HT-29 (cell line): ENCODE results near the gene CAND2. TPM values are rescaled to one million over a fixed set of nuclear protein-coding genes. Genes with fewer than 3 reads are reported as not detected.
A peak's percentile ranks its signal among the peaks of the same experiment; 100 is the strongest.

Source experiments
- DNase-seq: peaks from one replicate; pipeline ENCODE4 v3.0.0-alpha.2; 2015; ENCODE audit warnings: low spot score
- total RNA-seq: library from RNA; depleted of rRNA; stranded (reverse); fragments of >200 nt; shearing (Covaris generic); gene quantifications from 2 replicates; pipeline ENCODE4 v1.2.3, GENCODE V29; 2014; rRNA removed

The CAND2 gene
- not detected in 2 replicates for total RNA-seq

DNA sequence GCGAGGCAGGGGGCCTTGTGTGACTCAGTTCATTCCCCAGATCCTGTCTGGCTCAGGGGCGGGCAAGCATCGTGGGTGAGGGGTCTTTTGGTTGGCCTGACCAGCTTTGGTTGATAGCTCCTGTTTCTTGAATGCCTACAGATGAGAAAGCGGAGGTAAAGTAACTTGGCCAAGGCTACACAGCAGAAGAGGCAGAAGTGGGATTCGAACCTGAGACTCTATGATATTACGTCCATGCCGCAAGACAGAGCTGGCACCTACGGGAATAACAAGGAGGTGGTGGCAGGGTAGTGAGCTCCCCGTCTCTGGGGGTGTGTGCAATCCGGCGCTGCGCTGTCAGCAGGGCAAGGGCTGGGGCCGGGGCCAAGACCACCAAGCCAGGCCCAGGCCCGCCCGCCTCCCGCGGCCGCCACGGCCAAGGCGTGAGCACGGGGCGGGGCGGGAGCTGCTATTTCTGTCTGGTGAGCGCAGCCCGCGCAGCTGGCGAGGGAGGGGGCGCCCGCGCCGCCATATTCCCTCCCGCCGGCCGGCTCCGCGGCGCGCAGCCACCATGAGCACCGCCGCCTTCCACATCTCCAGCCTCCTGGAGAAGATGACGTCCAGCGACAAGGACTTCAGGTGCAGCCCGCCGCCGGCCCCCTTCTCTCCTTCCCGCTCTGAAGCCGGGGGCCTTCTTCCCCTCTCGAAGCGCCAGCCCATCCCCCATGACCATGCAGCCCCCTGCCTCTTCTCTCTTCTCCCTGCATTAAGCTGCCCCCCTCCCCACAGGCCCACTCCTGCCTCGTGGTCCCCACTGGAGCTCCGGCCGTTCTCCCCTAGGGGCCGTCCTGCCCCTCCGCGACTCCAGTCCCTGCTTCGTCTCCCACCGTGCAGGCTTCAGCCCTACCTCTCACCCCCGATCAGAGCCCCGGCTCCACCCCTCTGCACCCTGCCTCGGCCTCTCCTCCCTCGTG, at the start of gene CAND2:
TSS of gene CAND2 (plus strand) at position 510 of the 953 bp plus-strand sequence. CDS start at position 551, 41 bp downstream.
- no peak for DNase-seq

DNA sequence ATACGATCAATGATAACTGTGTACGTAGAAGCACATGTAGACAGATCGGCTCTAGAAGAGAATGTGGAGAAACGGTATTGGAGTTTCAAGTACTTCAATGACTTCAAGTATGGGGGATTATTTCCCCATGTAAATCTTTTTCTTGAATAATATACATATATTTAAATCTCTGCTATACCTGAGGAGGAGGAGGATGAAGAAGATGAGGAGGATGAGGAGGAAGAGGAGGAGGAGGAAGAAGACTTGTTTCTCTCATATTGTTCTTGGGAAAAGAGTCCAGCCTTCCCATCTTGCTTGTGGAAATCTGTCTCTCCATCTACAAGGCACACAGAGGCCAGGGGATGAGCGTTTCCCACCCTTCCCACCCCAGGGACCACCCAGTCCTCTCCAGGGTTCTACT, 48.0 kb upstream of the CAND2 start:
- DNase-seq = no peak

DNA sequence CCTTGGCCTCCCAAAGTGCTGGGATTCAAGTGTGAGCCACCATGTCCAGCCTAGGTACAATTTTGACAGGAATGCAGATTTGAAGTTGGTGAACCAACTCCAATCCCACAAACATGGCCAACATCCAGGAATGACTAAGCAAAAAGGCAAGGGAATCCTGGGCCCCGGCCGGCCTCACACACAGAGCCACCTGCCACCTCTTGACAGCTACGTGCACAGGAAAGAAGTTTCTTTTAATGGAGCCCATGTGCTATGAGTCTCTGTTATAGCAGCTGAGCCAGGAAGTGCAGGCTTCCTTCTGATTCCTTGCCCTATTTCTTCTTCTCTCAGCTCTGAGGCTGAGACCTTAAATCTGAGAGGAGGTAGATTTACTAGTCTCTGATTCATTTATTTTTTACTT, 46.3 kb upstream of the CAND2 start:
- DNase-seq = no peak

DNA sequence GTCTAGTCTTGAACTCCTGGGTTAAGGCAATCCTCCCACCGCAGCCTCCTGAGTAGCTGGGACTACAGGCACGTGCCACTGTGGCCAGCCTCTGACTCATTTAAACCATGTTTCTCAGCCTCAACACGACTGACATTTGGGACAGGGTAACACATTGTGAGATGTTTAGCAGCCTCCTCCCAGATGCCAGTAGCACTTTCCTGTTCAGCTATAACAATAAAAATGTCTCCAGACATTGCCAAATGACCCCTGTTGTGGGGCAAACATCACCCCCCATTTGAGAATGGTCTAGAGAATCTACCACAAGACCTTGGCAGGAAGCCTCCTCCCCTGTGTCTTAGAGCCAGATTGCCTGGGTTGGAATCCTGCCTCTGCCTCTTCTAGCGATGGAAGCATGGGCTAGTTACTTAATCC, 45.8 kb upstream of the CAND2 start:
- no peak for DNase-seq

DNA sequence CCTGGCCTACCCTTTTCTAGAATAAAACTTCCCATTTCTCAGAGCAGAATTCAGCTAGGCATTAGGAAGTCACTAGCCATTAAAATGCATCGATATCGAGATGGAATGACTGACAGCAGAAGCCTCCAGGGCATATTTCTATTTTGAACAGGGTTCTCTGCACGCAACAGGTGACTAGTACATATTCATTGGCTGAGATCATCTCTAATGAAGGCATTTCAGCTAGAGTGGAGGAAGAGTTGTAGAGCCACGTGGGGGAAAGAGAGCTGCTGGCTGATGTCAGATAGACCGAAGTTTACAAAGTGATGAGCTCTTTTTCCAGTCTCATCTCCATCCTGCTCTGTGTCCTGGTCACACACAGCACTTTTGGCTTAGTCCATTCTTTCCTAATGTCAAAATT, 44.9 kb upstream of the CAND2 start:
- no peak for DNase-seq

DNA sequence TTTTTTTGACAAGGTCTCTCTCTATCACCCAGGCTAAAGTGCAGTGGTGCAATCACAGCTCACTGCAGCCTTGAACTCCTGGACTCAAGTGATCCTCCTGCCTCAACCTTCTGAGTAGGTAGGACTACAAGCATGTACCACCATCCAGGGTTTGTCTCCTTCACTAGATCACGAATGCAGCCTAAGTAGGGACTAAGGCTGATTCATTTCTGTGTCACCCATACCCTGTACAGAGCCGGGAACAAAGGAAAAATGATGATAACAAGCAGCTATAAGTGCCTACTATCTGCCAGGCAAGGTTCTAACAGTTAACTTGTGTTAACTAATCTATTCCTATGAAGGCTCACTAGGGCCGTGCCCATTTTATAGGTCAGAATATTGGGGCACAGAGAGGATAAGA, 44.4 kb upstream of the CAND2 start:
- DNase-seq = no peak

DNA sequence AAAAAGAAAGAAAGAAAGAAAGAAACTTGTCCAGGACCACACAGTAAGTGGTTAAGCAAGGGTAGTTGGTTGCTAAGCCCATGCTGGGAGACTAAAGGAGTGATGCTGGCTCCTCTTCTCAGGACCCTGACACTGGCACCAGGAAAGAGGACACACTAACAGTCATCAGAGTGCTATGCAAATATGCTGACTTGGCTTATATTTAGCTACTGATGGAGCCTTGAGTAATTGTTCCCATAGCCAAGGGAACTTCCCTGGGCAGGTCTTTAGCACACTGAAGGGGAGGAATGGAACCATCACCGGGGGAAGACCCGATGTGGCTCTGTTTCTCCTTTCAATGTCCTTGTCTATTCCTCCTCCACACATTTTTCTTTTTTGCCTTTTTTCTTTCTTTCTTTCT, 43.7 kb upstream of the CAND2 start:
- no peak for DNase-seq

DNA sequence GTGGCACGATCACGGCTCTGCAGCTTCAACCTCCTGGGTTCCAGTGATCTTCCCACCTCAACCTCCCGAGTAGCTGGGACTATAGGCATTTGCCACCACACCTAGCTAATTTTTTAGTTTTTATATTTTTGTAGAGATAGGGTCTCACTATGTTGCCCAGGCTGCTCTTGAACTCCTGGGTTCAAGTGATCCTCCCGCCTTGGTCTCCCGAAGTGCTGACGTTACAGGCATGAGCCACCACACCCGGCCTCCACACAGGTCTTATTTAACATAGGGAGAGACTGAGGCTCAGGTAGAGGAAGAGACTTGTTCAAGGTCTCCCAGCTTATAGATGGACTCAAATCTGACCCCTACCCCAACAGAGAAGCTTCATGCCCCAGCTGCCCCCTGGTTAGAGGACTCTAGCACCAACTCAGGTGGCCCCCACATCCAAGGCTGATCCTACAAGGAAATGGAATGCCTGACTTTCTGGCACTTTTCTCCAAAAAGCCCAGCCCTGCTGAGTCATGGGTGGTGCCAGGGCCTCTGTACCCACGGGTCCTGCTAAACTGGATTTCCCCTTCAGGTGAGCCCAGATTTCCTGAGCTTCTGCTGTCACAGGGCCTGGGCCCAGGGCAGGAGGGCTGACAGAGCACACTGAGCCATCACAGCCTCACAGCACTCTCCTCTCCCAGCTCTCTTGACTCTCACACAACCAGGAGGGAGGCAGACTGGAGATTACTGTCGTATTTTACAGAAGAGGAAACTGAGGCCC, 43.0 kb upstream of the CAND2 start:
- DNase-seq = no peak

DNA sequence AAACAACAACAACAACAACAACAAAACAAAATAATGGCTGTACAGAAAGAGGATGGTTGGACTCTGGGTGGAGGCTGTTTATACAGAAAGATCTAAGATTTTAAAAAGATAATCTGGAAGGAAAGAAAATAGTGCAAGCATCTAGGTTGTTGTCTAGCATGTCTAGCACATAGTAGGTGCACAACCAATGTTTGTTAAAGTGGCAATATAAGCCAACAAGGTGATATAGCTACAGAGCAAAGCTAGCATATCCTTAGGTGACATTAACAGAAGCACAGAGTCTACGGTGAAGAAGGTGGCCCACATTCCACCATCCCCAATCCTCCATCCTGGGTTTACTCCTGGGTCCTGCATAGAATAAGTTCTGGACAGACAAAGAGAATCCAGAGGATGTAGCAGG, 42.2 kb upstream of the CAND2 start:
- DNase-seq = no peak

DNA sequence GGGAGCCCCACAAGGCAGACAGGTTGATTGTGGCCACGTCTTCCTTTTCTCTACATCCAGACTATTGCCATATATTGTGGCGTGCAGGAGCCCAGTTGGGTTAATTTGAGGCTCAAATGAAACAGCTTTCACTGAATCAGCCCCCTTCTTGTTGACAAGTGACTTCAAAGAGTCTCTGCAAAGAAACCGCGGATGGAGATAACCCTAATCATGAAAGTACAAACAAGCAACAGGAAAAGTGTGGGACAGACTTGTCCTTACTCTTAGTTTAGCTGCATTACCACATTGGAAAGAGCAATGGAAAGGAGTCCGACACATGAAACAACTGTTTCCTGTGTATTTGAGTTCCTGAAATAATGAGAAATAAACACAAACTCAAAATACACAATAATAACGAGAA, 40.7 kb upstream of the CAND2 start:
- no peak for DNase-seq

DNA sequence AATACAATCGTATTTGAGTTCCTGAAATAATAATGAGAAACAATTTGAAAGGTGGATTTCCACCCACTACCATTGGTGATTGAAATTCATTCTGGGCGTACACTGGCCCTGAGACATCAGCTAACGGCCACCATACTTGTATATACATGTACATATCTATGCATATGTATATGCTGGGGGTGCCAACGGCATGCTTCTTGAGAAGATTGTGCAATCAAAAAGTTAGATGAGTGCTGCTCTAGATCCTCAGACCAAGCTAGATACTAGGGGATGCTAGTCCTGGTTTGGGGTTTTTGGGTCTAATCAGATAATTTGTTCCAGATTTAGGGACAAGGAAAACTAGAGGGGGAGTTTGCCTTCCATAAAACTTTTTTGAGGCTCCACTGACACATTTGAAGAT, 40.3 kb upstream of the CAND2 start:
- no peak for DNase-seq

DNA sequence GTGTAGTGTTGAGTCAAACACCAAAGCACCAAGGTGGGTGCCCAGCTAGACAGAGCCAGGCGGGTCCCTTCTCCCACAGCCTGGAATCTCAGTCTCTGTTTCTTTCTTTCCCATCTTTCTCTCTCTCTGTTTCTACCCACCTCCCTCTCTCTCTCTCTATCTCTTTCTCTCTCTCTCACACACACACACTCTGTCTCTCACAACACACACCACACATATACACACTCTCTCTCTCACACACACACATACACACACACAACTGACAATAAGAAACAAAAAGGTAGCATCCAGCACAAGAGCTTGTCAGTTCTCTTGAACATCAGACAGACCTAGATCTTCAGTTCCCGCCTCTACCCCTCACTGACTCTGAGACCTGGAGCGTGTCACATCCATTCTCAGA, 39.8 kb upstream of the CAND2 start:
- no peak for DNase-seq

DNA sequence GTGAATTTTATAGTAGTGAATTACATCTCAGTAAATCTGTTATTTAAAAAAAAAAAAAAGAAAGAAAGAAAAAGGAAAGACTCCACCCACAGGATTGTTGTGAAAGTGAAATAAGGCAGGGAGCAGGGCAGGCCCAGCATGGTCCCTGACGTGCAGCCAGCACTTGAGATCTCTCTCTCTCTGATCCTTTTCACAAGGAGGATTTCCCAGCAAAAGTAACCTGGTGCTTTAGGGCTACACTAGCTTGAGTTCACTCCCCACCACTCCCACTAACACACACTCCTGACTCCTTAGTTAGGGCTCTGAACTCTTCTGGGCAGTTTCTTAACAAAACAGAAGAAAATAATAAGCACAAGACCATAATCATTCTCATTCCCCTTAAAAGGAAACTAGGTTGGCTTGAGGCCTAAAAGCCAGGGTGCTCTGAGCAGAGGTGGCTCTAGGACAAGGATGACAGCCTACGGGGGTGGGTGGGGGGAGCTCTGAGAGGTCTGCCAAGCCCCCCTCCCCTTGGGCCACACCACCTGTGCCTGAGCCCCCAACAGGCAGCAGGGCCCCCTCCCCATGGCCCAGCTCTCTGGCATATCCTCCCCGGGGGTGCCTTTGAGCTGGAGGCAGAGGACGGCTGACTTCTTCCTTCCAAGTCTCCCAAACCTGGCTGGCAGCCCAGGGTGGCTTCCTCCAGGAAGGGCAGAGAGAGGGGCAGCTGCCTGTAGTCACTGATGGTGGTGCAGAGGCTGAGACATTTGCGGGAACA, 38.3 kb upstream of the CAND2 start:
- DNase-seq = no peak

DNA sequence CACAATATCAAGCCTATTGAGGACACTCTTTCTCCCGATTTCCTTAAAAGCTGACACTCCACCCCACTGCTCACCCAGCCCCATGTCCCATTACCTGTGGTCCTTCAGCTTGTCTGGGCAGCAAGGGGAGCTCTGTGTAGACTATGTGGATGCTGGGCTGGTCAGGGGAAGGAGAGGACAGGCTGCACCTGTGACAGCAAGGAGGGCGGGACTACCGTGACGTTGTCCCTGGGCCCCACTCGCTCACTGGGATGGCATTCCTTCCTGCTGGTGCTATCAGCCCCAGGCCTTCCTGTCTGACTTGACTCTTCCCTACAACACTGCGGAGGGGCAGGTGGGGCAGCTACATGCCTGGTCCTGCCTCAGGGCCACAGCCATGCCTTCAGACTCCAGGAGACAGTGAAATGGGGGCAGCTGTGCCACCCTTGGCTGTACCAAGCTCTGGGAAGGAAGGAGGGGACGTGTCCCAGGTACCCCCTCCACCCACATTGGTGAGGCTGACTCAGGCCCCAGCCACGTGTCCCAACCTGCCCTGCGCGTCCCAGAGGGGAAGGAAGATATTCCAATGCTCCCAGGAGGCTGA, 37.3 kb upstream of the CAND2 start, which contains the start of gene TMEM40:
TSS of gene TMEM40 (minus strand) at position 163 of the 583 bp plus-strand sequence. CDS start 9,427 bp downstream, outside the sequence.
- peak; percentile 61 for DNase-seq

DNA sequence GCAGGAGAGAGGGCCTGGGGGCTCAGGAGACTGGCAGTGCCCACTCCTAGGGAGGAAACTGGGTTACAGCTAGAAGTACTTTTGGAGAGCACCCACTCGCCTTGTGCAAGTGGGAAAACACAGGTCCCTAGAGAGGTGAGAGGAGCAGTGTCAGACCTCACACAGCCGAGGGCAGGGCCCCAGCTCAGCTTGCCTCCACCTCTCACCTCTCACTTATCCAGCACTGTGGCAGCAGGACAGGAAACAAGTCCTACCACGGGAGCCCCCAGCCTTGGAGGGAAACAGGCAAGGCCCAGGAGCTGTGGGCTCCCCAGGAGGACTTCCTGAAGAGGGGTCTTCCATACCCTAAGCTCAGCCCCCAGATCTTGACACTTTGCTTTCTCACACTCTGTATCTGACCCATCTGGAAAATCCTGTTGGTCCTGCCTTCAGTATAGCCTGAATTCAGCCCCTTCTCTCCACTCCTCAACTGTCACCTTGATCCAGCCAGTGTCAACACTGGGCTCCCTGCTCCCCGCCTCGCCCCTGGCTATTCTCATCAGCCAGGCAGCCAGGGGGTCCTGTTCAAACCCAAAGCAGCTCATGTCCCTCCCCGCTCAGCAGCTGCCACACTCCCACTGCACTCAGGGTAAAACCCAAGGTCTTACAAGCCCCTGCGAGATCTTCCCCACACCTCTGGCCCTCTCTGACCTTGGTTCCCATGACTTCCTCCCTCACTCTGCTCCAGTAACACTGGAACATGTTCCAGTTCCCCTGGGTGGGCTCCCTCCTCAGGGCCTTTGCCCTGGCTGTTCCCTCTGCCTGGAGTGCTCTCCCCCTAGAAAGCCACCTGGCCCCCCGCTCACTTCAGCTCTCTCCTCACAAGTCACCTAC, 36.6 kb upstream of the CAND2 start:
- no peak for DNase-seq

DNA sequence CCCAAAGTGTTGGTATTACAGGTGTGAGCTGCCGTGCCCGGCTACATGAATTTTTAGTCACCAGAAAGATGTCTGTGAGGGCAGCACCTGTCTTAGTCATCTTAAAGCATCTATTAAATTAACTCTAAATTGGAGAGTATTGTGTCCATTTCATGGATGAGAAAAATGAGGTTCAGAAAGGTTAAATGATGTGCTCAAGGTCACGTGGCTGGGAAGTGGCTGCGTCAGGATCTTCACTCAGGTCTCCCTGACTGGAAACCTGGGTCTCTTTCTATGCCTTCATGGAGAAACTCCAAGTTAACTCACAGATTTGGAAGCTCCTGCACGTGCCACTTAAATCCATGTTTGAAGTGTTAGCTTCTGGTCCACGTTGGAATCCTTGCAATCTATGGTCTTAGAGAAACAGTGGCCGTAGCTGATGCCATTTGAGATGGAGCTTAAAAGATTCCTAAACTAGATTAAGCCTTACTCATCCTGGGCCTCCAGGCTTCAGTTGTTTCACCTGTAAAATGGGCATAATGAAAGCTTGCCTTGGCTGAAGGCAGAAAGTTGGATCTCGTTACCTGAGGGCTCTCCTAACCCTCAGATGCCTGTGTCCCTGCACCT, 32.2 kb upstream of the CAND2 start:
- DNase-seq = no peak

DNA sequence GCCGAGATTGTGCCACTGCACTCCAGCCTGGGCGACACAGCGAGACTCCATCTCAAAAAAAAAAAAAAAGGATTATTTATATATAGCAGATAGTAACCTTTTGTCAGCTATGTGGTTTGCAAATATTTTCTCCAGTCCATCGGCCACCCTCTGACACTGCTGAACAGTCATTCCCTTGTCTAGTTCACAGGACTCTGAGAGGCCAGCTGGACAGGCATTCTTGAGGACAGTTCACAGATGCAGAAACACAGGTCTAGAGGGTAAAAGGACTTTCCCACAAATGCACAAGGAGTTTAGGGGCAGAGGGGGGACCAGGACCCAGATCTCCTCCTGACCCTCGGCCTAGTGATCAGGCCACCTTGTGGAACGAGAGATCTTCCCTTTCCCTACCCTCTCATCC, 29.9 kb upstream of the CAND2 start:
- no peak for DNase-seq

DNA sequence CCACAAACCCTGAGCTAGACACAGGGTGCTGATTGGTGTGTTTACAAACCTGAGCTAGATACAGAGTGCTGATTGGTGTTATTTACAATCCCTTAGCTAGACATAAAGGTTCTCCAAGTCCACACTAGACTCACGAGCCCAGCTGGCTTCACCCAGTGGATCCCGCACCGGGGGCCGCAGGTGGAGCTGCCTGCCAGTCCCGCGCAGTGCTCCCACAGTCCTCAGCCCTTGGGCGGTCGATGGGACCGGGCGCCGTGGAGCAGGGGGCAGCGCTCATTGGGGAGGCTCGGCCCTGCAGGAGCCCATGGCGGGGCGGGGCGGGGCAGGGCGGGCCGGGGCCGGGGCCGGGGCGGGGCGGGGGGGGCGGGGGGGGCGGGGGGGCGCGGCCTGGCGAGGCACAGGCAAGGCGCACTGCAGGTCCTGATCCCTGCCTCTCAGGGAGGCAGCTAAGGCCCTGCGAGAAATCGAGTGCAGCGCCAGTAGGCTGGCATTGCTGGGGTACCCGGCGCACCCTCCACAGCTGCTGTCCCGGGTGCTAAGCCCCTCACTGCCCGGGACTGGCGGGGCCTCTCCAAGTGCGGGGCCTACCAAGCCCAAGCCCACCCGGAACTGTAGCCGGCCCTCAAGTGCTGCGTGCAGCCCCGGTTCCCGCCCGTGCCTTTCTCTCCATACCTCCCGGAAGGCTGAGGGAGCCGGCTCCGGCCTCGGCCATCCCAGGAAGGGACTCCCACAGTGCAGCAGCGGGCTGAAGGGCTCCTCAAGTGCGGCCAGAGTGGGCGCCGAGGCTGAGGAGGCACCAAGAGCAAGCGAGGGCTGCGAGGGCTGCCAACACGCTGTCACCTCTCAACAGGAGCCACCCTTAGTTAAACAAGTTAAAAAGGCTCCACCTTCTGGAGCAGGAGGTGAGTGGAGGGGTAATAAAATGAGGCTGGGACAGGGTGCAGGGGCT, 27.6 kb upstream of the CAND2 start:
- DNase-seq = no peak

DNA sequence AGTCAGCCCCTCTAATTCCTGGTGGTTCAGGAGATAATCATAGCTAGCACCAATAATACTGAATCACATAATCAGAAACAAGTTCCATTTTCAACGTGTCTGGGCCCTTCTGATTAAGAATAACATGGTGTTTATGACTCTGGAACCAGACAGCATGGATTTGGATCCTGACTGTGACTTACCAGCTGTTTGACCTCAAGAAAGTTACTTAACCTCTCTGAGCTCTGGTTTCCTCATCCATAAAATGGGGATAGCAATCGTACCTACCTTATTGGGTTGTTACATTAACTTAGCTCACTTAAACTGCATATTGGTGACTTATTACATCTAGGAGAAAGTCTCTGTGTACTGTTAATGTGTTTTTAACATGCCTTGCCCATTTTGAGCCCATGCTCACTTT, 26.7 kb upstream of the CAND2 start:
- no peak for DNase-seq
